ENCODE results near the gene ST6GALNAC5. TPM values are rescaled to one million over a fixed set of nuclear protein-coding genes. Genes with fewer than 3 reads are reported as not detected.

Gene ST6GALNAC5
- total RNA-seq, 3 donors from 2014 or later = 0.48 to 53.4 (median 15.4) TPM

DNA sequence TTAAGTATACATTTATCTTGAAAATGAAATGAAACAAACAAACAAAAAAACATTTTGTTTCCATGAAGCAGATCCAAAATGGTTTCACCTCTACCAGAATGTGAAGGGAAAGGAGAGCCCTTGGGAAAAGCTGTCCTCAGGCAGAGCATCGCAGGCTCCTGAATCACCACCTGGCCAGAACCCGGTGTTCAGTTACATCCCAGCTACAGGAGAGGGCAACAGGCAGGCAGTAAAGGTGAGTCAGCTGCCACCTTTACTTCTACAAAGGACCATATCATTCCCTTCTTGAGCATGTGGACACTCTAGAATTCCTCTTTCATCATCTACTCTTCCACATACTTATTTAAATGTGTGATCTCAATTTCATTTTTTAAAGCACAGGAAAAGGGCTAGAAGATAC is 200.7 kb downstream of the ST6GALNAC5 start:
- intact Hi-C loops (cut with DNase I; ENCODE audit: low total_unique reads) = no loop called here
- Histone ChIP-seq H3K27ac (no peak overlapping the region), H3K4me1 (no peaks in the 10 kb centered on the region), H3K36me3 (no peaks in the 10 kb centered on the region), H3K27me3 (no peaks in the 10 kb centered on the region), H3K4me3 (no peak overlapping the region), H3K9me3 (no peaks in the 10 kb centered on the region)
- TF ChIP-seq POLR2AphosphoS5 (IDR thresholded peaks at IDR 0.05) = no peak
- TF ChIP-seq, protein P1, sequence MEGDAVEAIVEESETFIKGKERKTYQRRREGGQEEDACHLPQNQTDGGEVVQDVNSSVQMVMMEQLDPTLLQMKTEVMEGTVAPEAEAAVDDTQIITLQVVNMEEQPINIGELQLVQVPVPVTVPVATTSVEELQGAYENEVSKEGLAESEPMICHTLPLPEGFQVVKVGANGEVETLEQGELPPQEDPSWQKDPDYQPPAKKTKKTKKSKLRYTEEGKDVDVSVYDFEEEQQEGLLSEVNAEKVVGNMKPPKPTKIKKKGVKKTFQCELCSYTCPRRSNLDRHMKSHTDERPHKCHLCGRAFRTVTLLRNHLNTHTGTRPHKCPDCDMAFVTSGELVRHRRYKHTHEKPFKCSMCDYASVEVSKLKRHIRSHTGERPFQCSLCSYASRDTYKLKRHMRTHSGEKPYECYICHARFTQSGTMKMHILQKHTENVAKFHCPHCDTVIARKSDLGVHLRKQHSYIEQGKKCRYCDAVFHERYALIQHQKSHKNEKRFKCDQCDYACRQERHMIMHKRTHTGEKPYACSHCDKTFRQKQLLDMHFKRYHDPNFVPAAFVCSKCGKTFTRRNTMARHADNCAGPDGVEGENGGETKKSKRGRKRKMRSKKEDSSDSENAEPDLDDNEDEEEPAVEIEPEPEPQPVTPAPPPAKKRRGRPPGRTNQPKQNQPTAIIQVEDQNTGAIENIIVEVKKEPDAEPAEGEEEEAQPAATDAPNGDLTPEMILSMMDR (IDR thresholded peaks at IDR 0.05) = no peak
- TF ChIP-seq POLR2A (IDR thresholded peaks at IDR 0.05) = no peak
- DNase-seq (ENCODE audit: low spot score in 2 of 2) = no peak

DNA sequence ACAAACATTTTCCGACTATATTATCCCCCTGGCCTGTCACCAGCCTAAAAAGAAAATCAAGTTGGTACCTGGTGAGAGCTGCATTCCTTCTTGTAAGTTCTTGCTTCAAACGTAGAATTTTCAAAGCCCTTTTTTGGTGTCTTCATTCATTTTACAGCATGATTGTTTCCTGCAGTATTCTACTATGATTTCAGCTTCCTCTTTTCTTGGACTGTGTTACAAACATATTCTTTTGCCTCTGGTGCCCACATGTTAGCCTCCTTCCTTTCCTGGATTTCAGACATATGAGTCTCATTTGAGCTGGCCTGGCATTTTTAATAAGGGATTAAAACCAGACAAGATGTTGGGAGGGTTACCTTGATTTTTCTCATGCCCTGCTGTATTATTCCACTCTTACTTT is 209.5 kb downstream of the ST6GALNAC5 start:
- TF ChIP-seq POLR2AphosphoS5 (IDR thresholded peaks at IDR 0.05) (no peak), POLR2A (IDR thresholded peaks at IDR 0.05) (no peak)
- TF ChIP-seq, protein P1 (IDR thresholded peaks at IDR 0.05) = no peak
- H3K9me3 ChIP-seq = no peaks in the 10 kb centered on the region
- intact Hi-C loops (cut with DNase I; ENCODE audit: low total_unique reads) = no loop called here
- no peak overlapping the region for H3K27ac ChIP-seq
- no peaks in the 10 kb centered on the region for H3K4me1 ChIP-seq
- no peaks in the 10 kb centered on the region for H3K27me3 ChIP-seq
- H3K36me3 ChIP-seq = no peaks in the 10 kb centered on the region
- no peak for DNase-seq (ENCODE audit: low spot score in 2 of 2)
- no peak overlapping the region for H3K4me3 ChIP-seq

DNA sequence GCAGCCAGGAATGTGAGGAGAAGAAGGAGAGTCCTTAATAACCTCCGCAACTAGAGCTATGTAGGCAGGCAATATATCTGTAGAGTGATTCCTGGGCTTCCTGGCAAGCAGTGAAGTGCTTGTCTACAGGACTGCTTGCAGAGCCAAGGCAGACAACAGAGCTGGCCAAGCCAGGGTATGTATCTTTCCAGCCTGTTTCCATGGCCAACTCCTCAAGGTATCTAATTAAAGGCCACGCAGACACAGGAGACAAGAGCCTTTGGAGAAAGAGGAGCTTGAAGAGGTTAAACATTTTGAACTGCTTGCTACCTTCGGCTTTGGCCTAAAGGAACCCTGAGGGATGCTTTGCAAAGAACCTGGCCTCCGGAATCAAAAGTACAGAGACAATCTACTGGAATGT is 214.6 kb downstream of the ST6GALNAC5 start:
- H3K4me3 ChIP-seq = no peak overlapping the region
- no peak overlapping the region for H3K27ac ChIP-seq
- H3K4me1 ChIP-seq = no peaks in the 10 kb centered on the region
- TF ChIP-seq, protein P1 (IDR thresholded peaks at IDR 0.05) = no peak
- TF ChIP-seq POLR2A (IDR thresholded peaks at IDR 0.05) (no peak), POLR2AphosphoS5 (IDR thresholded peaks at IDR 0.05) (no peak)
- DNase-seq (ENCODE audit: low spot score in 2 of 2) = no peak
- H3K9me3 ChIP-seq = no peaks in the 10 kb centered on the region
- no peaks in the 10 kb centered on the region for H3K36me3 ChIP-seq
- H3K27me3 ChIP-seq = no peaks in the 10 kb centered on the region
- intact Hi-C loops (cut with DNase I; ENCODE audit: low total_unique reads) = no loop called here

GRCh38 chr1:77084457-77084856 is 217.2 kb downstream of the ST6GALNAC5 start:
- DNase-seq (ENCODE audit: low spot score in 2 of 2) = no peak
- intact Hi-C loops (cut with DNase I; ENCODE audit: low total_unique reads) = no loop called here
- no peaks in the 10 kb centered on the region for H3K4me1 ChIP-seq
- H3K36me3 ChIP-seq = no peaks in the 10 kb centered on the region
- H3K9me3 ChIP-seq = no peaks in the 10 kb centered on the region
- H3K27ac ChIP-seq = no peak overlapping the region
- no peak overlapping the region for H3K4me3 ChIP-seq
- H3K27me3 ChIP-seq = no peaks in the 10 kb centered on the region
- TF ChIP-seq POLR2A (IDR thresholded peaks at IDR 0.05) (no peak), POLR2AphosphoS5 (IDR thresholded peaks at IDR 0.05) (no peak)

DNA sequence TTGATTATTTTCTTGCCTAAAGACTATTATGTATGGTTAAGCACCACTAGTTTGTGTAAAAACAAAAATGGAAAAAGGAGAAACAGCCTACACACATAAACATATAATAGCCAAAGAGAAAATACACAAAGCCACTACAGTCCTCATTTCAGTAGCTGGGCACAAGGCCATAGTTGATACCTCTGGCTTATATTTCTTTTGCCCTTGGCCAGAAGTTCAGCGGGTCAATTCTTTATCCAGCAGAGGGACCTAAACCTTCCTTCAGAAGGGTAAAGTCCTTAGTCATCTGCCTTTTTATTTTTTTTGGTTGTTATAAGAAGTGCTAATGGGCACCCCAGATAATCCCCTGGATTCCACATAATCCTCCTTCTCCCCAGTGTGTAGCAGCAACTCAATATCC is 217.8 kb downstream of the ST6GALNAC5 start:
- intact Hi-C loops (cut with DNase I; ENCODE audit: low total_unique reads) = no loop called here
- DNase-seq (ENCODE audit: low spot score in 2 of 2) = no peak
- TF ChIP-seq, protein P1 (IDR thresholded peaks at IDR 0.05) = no peak
- TF ChIP-seq POLR2AphosphoS5 (IDR thresholded peaks at IDR 0.05) (no peak), POLR2A (IDR thresholded peaks at IDR 0.05) (no peak)

GRCh38 chr1:77089756-77090155 is 222.5 kb downstream of the ST6GALNAC5 start:
- intact Hi-C loops (cut with DNase I; ENCODE audit: low total_unique reads) = no loop called here
- Histone ChIP-seq H3K27ac (no peak overlapping the region), H3K36me3 (no peaks in the 10 kb centered on the region)

More for the DNA sequence above, 217.8 kb downstream of the ST6GALNAC5 start:
- Histone ChIP-seq H3K9me3 (no peaks in the 10 kb centered on the region), H3K27ac (no peak overlapping the region), H3K4me1 (no peaks in the 10 kb centered on the region), H3K36me3 (no peaks in the 10 kb centered on the region), H3K4me3 (no peak overlapping the region), H3K27me3 (no peaks in the 10 kb centered on the region)

More at GRCh38 chr1:77089756-77090155, 222.5 kb downstream of the ST6GALNAC5 start:
- DNase-seq (ENCODE audit: low spot score in 2 of 2) = no peak
- Histone ChIP-seq H3K4me1 (no peaks in the 10 kb centered on the region), H3K27me3 (no peaks in the 10 kb centered on the region), H3K4me3 (no peak overlapping the region), H3K9me3 (no peaks in the 10 kb centered on the region)
- no peak for TF ChIP-seq POLR2A (IDR thresholded peaks at IDR 0.05)
- TF ChIP-seq, protein P1 (IDR thresholded peaks at IDR 0.05) = no peak
- no peak for TF ChIP-seq POLR2AphosphoS5 (IDR thresholded peaks at IDR 0.05)

Data from breast epithelium (tissue), 4 donors.